Right lobe of liver (tissue), 4 donors: Measurements from ENCODE around the gene ABCA3.

ENCODE experiments used
- POLR2A ChIP-seq: fragments of 450-650 bp; IDR thresholded peaks from one replicate; pipeline ENCODE4 v1.6.1; 2017; ENCODE audit warnings: antibody characterized with exemption, mild to moderate bottlenecking
- TF ChIP-seq, protein P1 (sequence below), 4 donors: fragments of 200-600 bp in 3 of 4; fragments of 450-650 bp in 1 of 4; IDR thresholded peaks; one replicate each; pipeline versions ENCODE4 v1.5.1 to v1.8.0; 2016 to 2022; ENCODE audit warnings: antibody characterized with exemption in 4 of 4, mild to moderate bottlenecking in 2 of 4
- donor health status: DM: no; HTN: no; CAD: no.
- donor health status: DM: no; HTN: no; CAD: no.
- donor health status: DM: no; HTN: yes; CAD: no.

DNA sequence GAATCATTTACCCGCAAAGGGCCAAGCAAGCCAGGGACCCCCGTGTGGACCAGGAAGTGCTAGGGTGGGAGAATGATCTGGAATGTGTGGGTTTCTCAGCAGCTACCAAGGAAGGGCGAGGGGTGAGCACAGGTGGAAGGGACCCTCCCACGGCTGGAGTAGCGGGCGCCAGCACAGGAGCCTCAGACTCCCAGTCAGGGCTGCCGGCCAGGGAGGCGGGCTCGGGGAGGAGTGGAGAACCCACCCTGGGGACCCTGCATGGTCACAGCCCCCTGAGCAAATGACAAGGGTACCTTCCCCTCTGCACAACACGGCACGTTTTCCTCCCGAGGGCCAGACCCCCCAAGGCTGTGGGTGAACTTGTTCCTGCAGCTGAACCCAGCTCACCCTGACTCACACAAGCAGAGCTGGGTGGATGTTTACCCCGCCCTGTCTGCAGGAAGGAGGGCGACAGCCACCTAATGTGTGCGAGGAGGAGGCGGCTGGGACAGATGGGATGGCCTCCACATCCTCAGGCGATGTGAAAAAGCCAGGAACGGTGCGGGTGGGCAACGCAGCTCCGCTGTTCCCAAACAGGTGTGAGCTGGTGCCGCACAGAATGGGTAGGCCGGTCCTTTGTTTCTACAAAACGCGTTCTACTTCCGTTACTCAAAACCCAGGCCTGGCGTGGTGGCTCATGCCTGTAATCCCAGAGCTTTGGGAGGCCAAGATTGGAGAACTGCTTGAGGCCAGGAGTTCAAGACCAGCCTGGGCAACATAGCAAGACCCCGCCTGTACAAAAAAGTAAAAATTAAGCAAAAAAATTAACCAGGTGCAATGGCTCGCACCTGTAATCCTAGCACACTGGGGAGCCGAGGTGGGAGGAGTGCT is 95.4 kb downstream of the ABCA3 start:
- TF ChIP-seq POLR2A, result no peak
- TF ChIP-seq, protein P1, sequence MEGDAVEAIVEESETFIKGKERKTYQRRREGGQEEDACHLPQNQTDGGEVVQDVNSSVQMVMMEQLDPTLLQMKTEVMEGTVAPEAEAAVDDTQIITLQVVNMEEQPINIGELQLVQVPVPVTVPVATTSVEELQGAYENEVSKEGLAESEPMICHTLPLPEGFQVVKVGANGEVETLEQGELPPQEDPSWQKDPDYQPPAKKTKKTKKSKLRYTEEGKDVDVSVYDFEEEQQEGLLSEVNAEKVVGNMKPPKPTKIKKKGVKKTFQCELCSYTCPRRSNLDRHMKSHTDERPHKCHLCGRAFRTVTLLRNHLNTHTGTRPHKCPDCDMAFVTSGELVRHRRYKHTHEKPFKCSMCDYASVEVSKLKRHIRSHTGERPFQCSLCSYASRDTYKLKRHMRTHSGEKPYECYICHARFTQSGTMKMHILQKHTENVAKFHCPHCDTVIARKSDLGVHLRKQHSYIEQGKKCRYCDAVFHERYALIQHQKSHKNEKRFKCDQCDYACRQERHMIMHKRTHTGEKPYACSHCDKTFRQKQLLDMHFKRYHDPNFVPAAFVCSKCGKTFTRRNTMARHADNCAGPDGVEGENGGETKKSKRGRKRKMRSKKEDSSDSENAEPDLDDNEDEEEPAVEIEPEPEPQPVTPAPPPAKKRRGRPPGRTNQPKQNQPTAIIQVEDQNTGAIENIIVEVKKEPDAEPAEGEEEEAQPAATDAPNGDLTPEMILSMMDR (IDR thresholded peaks at IDR 0.05), result no peak
